Raji (cell line): Measurements from ENCODE around the gene RAB40A.

ENCODE experiments used
- POLR2A ChIP-seq: IDR thresholded peaks from 2 replicates; pipeline ENCODE4 v1.6.1; 2011; ENCODE audit warnings: low read depth, low read length, control low read depth; ENCODE audit not compliant: insufficient read depth

Gene RAB40A

DNA sequence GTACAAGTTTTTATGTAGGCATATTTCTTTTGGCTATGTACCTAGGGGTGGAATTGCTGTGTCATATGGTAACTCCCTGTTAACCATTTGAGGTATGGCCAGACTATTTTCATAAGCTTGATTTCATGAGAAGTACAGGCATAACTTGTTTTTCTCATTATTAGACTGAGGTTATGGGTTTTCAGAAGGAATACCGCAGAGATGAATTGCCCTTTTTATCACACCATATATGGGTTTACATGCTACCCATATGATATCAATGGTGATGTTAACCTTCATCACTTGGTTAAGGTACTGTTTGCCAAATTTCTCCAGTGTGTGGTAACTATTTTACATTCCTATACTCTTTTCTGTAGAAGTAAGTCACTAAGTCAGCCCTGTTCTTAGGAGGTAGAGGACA is 23.5 kb downstream of the RAB40A start:
- TF ChIP-seq POLR2A, result no peak

DNA sequence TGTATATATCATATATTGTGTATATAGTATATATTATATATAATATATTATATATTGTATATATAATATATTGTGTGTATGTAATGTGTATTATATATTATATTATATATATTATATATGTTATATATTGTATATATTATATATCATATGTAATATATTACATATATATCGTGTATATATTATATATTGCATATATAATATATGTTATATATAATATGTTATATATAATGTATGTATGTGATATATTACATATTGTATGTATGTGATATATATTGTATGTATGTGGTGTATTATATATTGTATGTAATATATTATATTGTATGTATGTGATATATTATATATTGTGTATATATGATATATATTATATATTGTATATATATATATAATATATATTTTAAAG is 30.5 kb downstream of the RAB40A start:
- TF ChIP-seq POLR2A, result no peak

DNA sequence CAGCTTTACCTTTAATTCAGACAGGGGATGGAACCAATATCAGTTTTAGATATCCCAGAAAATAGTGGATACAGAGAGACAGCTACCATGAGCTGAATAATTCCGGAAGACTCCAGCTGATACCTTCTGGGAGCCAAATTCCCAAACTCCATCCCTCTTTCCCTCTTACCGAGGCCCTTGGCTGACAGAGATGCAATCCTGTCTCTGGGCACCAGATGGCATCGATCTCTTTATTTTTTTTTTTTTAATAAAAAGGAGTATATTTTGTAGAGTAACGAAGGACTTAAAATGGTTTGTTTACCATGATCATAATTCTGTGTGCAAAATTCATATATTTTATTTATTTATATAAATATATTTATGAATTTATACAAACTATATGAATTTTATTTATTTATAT is 31.0 kb downstream of the RAB40A start:
- TF ChIP-seq POLR2A, result no peak

DNA sequence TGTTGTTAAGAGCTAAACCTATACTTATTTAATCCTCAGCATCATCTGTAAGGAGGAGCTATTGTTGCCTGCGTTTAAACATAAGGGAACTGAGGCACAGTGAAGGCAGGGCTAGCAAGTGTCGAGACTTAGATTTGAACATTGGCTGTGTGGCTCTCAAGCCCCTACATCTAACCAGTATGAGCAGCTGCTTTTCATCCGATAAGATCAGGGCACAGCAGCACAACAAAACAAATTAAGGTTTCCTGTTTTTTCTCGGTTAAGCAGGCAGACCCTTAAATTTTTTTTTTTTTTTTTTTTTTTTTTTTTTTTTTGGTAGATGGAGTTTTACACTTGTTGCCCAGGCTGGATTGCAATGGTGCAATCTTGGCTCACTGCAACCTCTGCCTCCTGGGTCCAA is 35.6 kb downstream of the RAB40A start:
- TF ChIP-seq POLR2A, result no peak

DNA sequence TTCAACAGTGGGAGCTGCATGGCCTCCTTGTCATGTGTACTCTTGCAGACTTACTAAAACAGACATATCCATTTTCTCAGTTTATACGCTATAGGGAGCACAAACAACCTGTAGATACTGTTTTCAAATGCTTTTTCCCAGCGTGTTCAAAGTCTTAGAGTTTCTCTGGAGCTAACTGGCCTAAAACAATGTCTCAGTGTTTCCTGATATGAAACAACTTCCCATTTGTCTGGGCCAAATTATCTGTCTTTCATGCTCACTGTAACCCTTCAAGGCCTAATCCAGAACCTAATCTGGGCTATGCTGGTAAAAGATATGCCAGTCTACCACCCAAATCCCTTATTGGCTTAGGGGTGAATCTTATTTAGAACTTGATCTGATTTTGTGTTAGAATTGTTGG is 38.8 kb downstream of the RAB40A start:
- no peak for TF ChIP-seq POLR2A

DNA sequence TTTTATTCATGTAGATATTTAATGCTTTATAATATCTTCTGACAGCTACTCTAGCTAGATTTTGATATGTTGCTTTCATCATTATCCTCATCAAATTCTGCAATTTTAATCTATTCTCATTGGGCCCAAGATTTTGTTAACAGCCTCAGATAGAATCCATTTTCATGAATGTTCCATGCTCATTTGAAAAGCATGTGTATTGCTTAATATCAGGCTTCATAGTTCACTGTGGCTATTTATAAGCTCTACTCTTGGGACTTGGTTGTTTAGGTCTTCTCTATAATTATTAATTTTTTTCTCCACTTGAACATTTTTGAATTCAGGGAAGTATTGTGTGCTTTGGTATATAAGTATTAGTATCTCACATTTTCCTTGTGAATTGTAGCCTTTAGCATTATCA is 41.8 kb downstream of the RAB40A start:
- no peak for TF ChIP-seq POLR2A

DNA sequence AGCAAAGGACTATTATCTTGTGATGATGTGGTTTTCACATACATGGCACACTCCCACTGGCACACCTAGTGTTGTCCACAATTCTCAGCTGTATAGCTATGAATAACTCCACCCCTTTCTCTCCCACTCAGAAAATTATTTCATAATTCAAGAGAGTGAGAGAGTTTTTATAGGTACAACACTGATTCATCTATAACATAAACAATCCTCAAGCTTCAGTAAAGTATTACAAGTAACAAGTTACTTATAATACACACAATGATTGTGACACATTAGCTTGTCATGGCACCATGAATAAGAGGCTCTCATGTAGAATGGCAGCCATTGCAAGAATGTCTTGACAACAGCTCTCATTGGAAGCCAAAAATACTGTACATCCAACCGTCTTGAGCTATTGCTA is 43.9 kb downstream of the RAB40A start:
- no peak for TF ChIP-seq POLR2A

DNA sequence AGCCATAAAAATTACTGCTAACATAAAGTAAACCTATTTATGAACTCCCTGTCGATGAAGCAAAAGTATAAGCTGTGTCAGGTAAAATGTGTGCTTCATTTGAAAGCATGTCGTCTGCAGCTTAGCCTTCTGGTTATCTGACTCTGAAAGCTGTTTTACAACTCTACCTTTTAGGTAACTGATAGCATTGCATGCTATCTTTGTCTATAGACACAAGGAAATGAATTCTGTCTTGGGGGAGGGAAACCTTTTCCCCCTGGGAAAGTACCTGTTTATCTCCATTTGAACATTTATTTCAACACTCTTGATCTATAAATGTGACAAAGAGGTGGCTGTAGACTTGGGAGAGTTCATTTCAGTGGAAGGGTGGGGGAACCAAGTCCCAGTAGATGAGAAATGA is 51.4 kb downstream of the RAB40A start:
- TF ChIP-seq POLR2A, result no peak

DNA sequence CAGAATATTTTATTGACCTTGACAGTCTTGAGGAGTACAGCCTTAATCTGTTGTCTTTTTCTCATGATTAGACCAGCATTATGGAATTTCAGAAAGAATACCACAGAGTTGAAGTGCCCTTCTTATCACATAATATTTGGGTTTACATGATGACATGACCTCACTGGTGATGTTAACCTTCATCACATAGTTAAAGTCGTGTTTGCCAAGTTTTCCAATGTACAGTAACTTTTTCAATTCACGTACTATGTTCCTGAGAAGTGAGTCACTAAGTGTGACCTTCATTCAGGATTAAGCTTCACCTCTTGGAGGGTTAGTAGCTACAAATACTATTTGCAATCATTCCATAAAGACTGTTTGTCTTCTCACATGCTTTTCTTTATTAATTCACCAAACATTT is 52.1 kb downstream of the RAB40A start:
- no peak for TF ChIP-seq POLR2A

DNA sequence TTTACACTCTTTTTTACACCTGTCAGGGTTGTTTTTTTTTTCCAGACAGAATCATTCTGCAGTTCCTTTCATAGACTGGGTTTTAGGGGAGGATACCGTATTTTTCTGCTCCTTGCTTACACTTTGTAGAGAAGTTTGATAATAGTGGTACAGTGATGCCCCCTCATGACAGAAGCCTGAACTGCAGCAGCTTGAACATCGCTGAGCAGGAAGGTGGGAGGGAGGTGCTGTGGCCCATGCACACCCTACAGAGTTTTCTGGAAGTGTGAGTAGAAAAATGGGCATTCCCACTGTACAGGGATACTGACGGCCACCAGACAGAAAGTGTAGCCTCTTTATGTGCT is 54.5 kb downstream of the RAB40A start:
- TF ChIP-seq POLR2A, result no peak

DNA sequence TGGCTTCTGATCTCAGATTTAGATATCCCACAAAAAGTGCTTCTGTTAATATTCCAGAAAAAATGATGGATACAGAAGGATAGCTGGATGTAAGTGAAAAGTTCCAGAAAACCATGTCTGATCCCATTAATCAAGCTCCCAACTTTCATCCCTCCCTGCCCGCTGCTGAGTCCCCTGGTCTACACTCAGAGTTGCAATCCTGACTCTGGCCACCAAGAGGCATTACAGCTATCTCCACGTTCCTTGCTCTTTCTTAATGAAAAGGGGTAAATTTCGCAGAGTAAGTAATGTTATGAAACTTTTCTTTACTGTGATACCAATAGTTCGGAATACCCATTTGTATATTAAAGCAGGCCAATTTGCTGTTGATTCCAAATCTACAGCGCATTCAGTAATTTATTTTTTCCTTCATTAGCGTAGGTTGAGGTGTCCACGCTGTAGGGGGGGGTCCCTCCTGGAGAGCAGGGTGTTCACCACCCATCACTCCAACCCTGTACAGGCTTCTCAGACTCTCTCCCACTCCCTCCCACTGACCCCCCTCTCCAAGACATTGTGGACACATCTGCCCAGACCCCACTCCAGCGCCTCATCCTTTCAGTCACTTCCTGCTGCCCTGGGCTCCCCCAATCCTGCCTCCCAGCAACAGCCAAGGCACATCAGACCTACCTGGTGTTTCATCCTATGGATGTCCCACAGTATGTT is 55.1 kb downstream of the RAB40A start:
- TF ChIP-seq POLR2A, result no peak

DNA sequence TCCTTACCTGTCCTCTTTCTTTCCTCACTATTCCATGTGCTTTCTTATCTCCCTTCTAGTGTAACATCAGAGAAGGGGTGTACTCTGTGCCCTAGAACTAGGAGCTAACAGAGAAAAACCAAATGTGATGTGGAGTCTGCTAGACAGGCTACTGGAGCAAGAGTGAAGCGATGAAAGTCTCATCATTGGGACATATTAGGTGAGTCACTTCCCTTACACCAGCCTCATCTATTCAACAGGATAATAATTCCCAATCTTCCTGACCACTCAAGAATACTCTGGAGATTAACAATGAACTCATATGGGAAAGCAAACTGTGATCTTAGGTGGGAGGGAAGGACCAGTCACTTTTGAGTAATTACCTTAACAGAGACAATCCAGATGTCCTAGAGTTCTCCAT is 58.1 kb downstream of the RAB40A start:
- no peak for TF ChIP-seq POLR2A

DNA sequence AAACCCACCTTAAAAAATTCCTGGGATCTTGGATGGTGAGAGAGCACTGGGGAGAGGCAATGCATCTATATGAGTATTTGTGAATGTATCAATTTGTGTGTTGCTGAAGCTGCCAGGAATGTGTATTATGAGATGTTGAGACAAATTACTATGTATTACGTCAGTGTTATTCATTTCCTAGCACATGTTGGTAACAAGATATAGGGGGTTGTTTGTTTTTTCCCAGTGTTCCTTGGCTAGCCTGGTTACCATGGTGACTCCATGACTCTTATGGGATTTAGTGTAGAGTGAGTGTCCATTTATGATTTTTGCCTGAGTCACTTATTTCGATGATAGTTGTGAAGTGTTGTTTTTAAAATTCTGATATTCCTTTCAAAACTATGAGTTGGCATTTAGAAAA is 65.6 kb downstream of the RAB40A start:
- no peak for TF ChIP-seq POLR2A
